T-cell (primary cell): ENCODE data around the gene SRRM4. TPM values are rescaled to one million over a fixed set of nuclear protein-coding genes. Genes with fewer than 3 reads are reported as not detected.
A peak's percentile ranks its signal among the peaks of the same experiment; 100 is the strongest.
"Not testable (repeated sequence)": the region's sequence is repeated elsewhere in the genome, so short reads cannot be mapped to it uniquely, and the experiment has no call there.

ENCODE experiments used
- ATAC-seq, 4 experiments: fragments of 200-7000 bp in 3 of 4; fragments of 150-1000 bp in 1 of 4; cut with Tn5 transposase; replicated peaks in 1 of 4; 1 replicate in 3 of 4; 2 replicates in 1 of 4; pipeline ENCODE4 v1.10.0; 2021; ENCODE audit warnings: moderate library complexity in 3 of 4, mild to moderate bottlenecking in 2 of 4, moderate number of reproducible peaks in 1 of 4
- CTCF ChIA-PET, 2 donors: fragments of 300-600 bp; sonication (Branson Sonifier 250); formaldehyde crosslinking; loops; one replicate each; lab custom pipeline; 2022; ENCODE audit warnings: antibody characterized with exemption in 2 of 2; lab: Charles Lee
- POLR2A ChIA-PET, 2 donors: fragments of 300-600 bp; sonication (Branson Sonifier 250); formaldehyde crosslinking; loops; one replicate each; lab custom pipeline; 2022; ENCODE audit warnings: antibody characterized with exemption in 2 of 2; lab: Charles Lee
- DNase-seq, 35 experiments: peaks; one replicate each; pipeline versions ENCODE4 v3.0.0 to v3.0.0-alpha.2; 2013 to 2023
- H3K27ac ChIP-seq: one replicate; pipeline ENCODE4 v1.5.1; 2013; ENCODE audit warnings: low read length
- H3K27me3 ChIP-seq, 2 experiments: replicated peaks in 1 of 2; 1 replicate in 1 of 2; 2 replicates in 1 of 2; pipeline versions ENCODE4 v1.6.1 to v1.7.0; 2013; ENCODE audit warnings: low read length in 1 of 2, mixed read lengths in 1 of 2; ENCODE audit not compliant: control insufficient read depth in 2 of 2, insufficient read depth in 2 of 2; ENCODE audit errors: extremely low read depth in 1 of 2
- H3K36me3 ChIP-seq, 2 donors: 1 replicate in 1 of 2; 2 replicates in 1 of 2; pipeline versions ENCODE4 v1.6.1 to v1.7.0; 2013; ENCODE audit warnings: low read length in 1 of 2; ENCODE audit not compliant: control insufficient read depth in 2 of 2, insufficient read depth in 1 of 2; ENCODE audit errors: extremely low read depth in 1 of 2
- H3K4me1 ChIP-seq, 2 experiments: 1 replicate in 1 of 2; 2 replicates in 1 of 2; pipeline versions ENCODE4 v1.6.1 to v1.7.0; 2013; ENCODE audit warnings: low read length in 2 of 2, mixed read lengths in 1 of 2; ENCODE audit not compliant: insufficient read depth in 2 of 2, control insufficient read depth in 1 of 2; ENCODE audit errors: extremely low read depth in 1 of 2
- H3K4me3 ChIP-seq, 2 donors: 1 replicate in 1 of 2; 2 replicates in 1 of 2; pipeline versions ENCODE4 v1.5.1 to v1.7.0; 2013; ENCODE audit warnings: mild to moderate bottlenecking in 2 of 2, low read length in 1 of 2, moderate library complexity in 1 of 2; ENCODE audit not compliant: control insufficient read depth in 1 of 2; ENCODE audit errors: extremely low read depth in 1 of 2
- H3K9me3 ChIP-seq: 2 replicates; pipeline ENCODE4 v1.7.0; 2013
- H3K27ac Mint-ChIP-seq, 2 donors: one replicate each; pipeline ENCODE4 v1.8.0; 2020 to 2021; ENCODE audit warnings: mild to moderate bottlenecking in 2 of 2, mixed read lengths in 2 of 2
- H3K27me3 Mint-ChIP-seq, 2 donors: one replicate each; pipeline ENCODE4 v1.8.0; 2021 to 2022; ENCODE audit warnings: mixed read lengths in 2 of 2
- H3K36me3 Mint-ChIP-seq: one replicate; pipeline ENCODE4 v1.8.0; 2021; ENCODE audit warnings: mixed read lengths
- H3K4me1 Mint-ChIP-seq, 3 donors: one replicate each; pipeline ENCODE4 v1.8.0; 2020 to 2022; ENCODE audit warnings: mixed read lengths in 3 of 3, mild to moderate bottlenecking in 1 of 3
- H3K4me3 Mint-ChIP-seq, 3 donors: one replicate each; pipeline ENCODE4 v1.8.0; 2020 to 2022; ENCODE audit warnings: mild to moderate bottlenecking in 3 of 3, mixed read lengths in 3 of 3, moderate library complexity in 3 of 3
- H3K9me3 Mint-ChIP-seq, 3 donors: one replicate each; pipeline ENCODE4 v1.8.0; 2020 to 2022; ENCODE audit warnings: mixed read lengths in 3 of 3
- WGBS: methylation state at CpG from one replicate; pipeline ENCODE4 v1.1.5; 2013; ENCODE audit warnings: missing lambda C conversion rate; ENCODE audit not compliant: insufficient coverage; 5-methylcytosine and 5-hydroxymethylcytosine counted together
- total RNA-seq, 35 experiments: library from RNA in 6 of 35; stranded (reverse) in 6 of 35; fragments of 120-200 nt in 1 of 35; gene quantifications; one replicate each; pipeline versions ENCODE4 v1.2.1 to v1.2.4 and lab custom pipeline; 2013 to 2026

Gene SRRM4
- total RNA-seq, 5 donors from 2014 or later (not counting 1 experiment from before 2014, with no cell fraction given) = not detected

DNA sequence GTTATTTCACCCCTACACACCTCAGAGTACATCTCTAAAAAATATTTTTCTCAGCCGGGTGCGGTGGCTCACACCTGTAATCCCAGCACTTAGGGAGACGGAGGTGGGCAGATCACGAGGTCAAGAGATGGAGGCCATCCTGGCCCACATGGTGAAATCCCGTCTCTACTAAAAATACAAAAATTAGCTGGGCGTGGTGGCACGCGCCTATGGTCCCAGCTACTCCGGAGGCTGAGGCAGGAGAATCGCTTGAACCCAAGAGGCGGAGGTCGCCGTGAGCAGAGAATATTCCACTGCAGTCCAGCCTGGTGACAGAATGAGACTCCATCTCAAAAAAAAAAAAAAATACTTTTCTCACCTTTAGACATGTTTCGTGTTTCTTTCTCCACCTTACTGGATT, 52.0 kb downstream of the SRRM4 start:
- POLR2A ChIA-PET, H3K4me1 Mint-ChIP-seq, H3K4me3 ChIP-seq, ATAC-seq, H3K27ac ChIP-seq, H3K4me3 Mint-ChIP-seq, H3K27me3 ChIP-seq, CTCF ChIA-PET, H3K27ac Mint-ChIP-seq, H3K4me1 ChIP-seq, H3K36me3 Mint-ChIP-seq, H3K9me3 ChIP-seq, H3K9me3 Mint-ChIP-seq, H3K27me3 Mint-ChIP-seq, DNase-seq, H3K36me3 ChIP-seq: not testable (repeated sequence)
- 90% methylated on average over 4 of the region's 14 CpGs for WGBS

DNA sequence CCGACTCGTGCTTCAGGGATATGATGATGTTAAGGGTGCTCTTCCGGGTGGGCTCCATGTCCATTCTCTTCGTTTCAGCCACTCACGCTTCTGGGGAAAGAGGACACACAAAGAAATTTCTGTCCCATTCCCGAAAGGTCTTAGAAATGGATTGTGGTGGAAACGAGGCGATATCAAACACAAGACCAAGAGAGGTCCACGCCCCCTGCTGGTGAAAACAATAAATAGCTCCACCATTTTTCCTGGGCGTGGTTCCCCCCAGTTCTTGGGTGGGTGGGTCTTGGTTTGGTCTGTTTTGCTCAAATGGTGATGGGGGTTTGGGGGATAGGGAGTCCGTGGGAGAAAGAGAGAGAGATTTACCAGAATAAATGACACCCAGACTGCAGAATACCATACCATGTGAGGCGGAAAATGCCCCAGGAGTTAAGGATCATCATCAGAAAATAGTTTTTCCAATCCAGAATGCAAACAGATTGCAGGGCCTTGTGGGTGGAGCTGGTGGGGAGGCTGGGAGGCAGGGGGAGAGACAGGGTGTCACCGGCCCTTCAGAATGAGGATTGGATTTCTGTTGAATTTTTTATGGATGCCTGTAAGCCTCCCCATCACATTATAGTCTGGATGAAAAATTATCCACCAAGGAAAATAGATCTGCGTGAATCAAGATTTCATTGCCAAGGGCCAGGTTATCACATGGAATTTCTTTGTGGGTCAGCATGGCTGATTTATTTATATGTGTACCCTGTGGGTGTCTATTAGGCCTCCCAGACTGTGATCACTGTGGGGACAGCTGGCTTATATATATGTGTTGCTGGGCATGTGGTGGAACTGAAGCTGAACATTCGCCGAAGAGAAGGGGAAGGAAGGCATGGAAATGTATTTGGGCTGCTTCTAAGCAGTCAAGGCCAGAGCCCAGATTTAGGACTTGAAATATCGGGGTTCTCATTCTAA, 55.8 kb downstream of the SRRM4 start:
- no peak for ATAC-seq

GRCh38 chr12:119044094-119044493, 62.8 kb downstream of the SRRM4 start:
- no CpG with 5 or more reads among the region's 6 CpGs for WGBS
- Histone ChIP-seq H3K4me3 (no peak overlapping the region), H3K9me3 (no peaks in the 10 kb centered on the region), H3K27ac (no peak overlapping the region), H3K4me1 (no peaks in the 10 kb centered on the region), H3K27me3 (peaks cover 0 to 3% of the 10 kb centered on the region in 2 experiments), H3K36me3 (no peaks in the 10 kb centered on the region)
- Mint-ChIP-seq H3K27ac (no peak overlapping the region), H3K27me3 (no peaks in the 10 kb centered on the region), H3K4me1 (no peaks in the 10 kb centered on the region), H3K4me3 (no peak overlapping the region), H3K36me3 (no peaks in the 10 kb centered on the region), H3K9me3 (peaks cover 0 to 8% (median 4%) of the 10 kb centered on the region in 3 donors)
- ChIA-PET CTCF (interaction anchor here in 1 of 2 donors (0.7 kb wide), 1 partner anchor 14 kb away, joined by 4 read pairs; no protein-coding TSS in a partner anchor), POLR2A (no interaction called here)
- DNase-seq (no peak), ATAC-seq (no peak)

More for the DNA sequence above, 55.8 kb downstream of the SRRM4 start:
- Mint-ChIP-seq H3K27ac (no peak overlapping the region), H3K4me1 (no peaks in the 10 kb centered on the region), H3K27me3 (peaks cover 0 to 7% of the 10 kb centered on the region in 2 donors), H3K9me3 (peaks cover 0 to 3% (median 0%) of the 10 kb centered on the region in 3 donors), H3K36me3 (no peaks in the 10 kb centered on the region), H3K4me3 (no peak overlapping the region)
- H3K4me1 ChIP-seq = no peaks in the 10 kb centered on the region
- H3K36me3 ChIP-seq = no peaks in the 10 kb centered on the region
- ChIA-PET POLR2A (no interaction called here), CTCF (interaction anchor here in 1 of 2 donors (0.5 kb wide), 1 partner anchor 832 kb away, joined by 3 read pairs; no protein-coding TSS in a partner anchor)
- WGBS = 71% methylated on average over 8 of the region's 17 CpGs
- peak in 2 of 35 experiments; percentile 1 to 18 for DNase-seq
- H3K9me3 ChIP-seq = no peaks in the 10 kb centered on the region
- H3K4me3 ChIP-seq = no peak overlapping the region
- H3K27me3 ChIP-seq = no peaks in the 10 kb centered on the region
- no peak overlapping the region for H3K27ac ChIP-seq

- DNase-seq = no peak
- Mint-ChIP-seq H3K27ac (no peak overlapping the region), H3K36me3 (no peaks in the 10 kb centered on the region), H3K9me3 (peaks cover 0 to 19% (median 8%) of the 10 kb centered on the region in 3 donors), H3K27me3 (no peaks in the 10 kb centered on the region), H3K4me3 (no peak overlapping the region), H3K4me1 (no peaks in the 10 kb centered on the region)
- CTCF ChIA-PET = no interaction called here
- no peaks in the 10 kb centered on the region for H3K9me3 ChIP-seq
- H3K4me3 ChIP-seq = no peak overlapping the region
- POLR2A ChIA-PET = no interaction called here
- 56% methylated on average over 1 of the region's 2 CpGs for WGBS
- H3K27me3 ChIP-seq = peaks cover 0 to 3% of the 10 kb centered on the region in 2 experiments
- no peak overlapping the region for H3K27ac ChIP-seq
- H3K4me1 ChIP-seq = no peaks in the 10 kb centered on the region
- no peaks in the 10 kb centered on the region for H3K36me3 ChIP-seq
- ATAC-seq = no peak
These were observed 66.3 kb downstream of the SRRM4 start for GRCh38 chr12:119047641-119048040.

GRCh38 chr12:119050663-119051062, 69.3 kb downstream of the SRRM4 start:
- no peak for DNase-seq
- Histone ChIP-seq H3K27ac (no peak overlapping the region), H3K4me3 (no peak overlapping the region), H3K36me3 (no peaks in the 10 kb centered on the region), H3K4me1 (no peaks in the 10 kb centered on the region), H3K27me3 (no peaks in the 10 kb centered on the region), H3K9me3 (no peaks in the 10 kb centered on the region)
- Mint-ChIP-seq H3K27ac (no peak overlapping the region), H3K4me1 (no peaks in the 10 kb centered on the region), H3K36me3 (no peaks in the 10 kb centered on the region), H3K4me3 (no peak overlapping the region), H3K9me3 (peaks cover 0 to 18% (median 8%) of the 10 kb centered on the region in 3 donors), H3K27me3 (no peaks in the 10 kb centered on the region)
- CTCF ChIA-PET = no interaction called here
- POLR2A ChIA-PET = no interaction called here
- no peak for ATAC-seq

DNA sequence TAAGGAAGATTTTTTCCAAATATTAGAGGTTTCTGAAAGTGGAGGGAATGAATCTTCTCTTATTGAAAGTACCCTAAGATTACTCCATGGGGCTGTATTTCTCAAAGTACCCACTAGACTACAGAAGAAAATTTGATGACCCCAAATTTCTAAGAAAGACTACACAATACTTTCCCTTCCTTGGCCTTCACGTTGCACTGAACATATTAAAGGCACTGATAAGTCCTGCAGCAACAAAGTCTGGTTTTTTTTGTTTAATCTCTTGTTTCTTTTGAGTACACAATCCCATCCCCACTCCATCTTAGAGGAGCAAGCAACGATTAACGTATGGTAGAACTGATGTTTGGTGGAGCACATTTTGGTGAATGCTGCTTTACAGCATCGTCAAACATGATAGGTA, 70.1 kb downstream of the SRRM4 start:
- no peak overlapping the region for H3K27ac ChIP-seq
- no peak for DNase-seq
- Mint-ChIP-seq H3K27me3 (no peaks in the 10 kb centered on the region), H3K27ac (no peak overlapping the region), H3K4me3 (no peak overlapping the region), H3K9me3 (peaks cover 1 to 18% (median 8%) of the 10 kb centered on the region in 3 donors), H3K4me1 (no peaks in the 10 kb centered on the region), H3K36me3 (no peaks in the 10 kb centered on the region)
- no peak for ATAC-seq
- no peak overlapping the region for H3K4me3 ChIP-seq
- POLR2A ChIA-PET = no interaction called here
- H3K36me3 ChIP-seq = no peaks in the 10 kb centered on the region
- H3K27me3 ChIP-seq = no peaks in the 10 kb centered on the region
- H3K4me1 ChIP-seq = no peaks in the 10 kb centered on the region
- H3K9me3 ChIP-seq = no peaks in the 10 kb centered on the region
- CTCF ChIA-PET = no interaction called here
- WGBS = no CpG with 5 or more reads among the region's 4 CpGs
